GM12878 (cell line): ENCODE results near the gene RILPL2. TPM values are rescaled to one million over a fixed set of nuclear protein-coding genes. Genes with fewer than 3 reads are reported as not detected.
A peak's percentile ranks its signal among the peaks of the same experiment; 100 is the strongest.

Experiments
- ASH2L ChIP-seq: fragments of 300-600, 200-600 bp; sonication (generic); IDR thresholded peaks from 2 replicates; pipeline ENCODE4 v1.6.1; 2017; ENCODE audit warnings: low read depth, mild to moderate bottlenecking, borderline replicate concordance
- CBX5 ChIP-seq: sonication (generic); IDR thresholded peaks from 2 replicates; pipeline ENCODE4 v1.6.1; 2016; ENCODE audit warnings: low read depth, moderate library complexity, mild to moderate bottlenecking, inconsistent platforms
- CTCF ChIP-seq, 3 experiments: IDR thresholded peaks in 2 of 3; conservative IDR thresholded peaks in 1 of 3; 2 replicates each; pipeline ENCODE4 v1.5.1; 2011; ENCODE audit warnings: low read depth in 3 of 3, low read length in 3 of 3, mild to moderate bottlenecking in 3 of 3, control low read depth in 2 of 3, moderate library complexity in 2 of 3, inconsistent platforms in 1 of 3, mixed read lengths in 1 of 3; ENCODE audit not compliant: control insufficient read depth in 2 of 3, insufficient read depth in 1 of 3; ENCODE audit errors: extremely low read depth in 1 of 3
- GABPA ChIP-seq: IDR thresholded peaks from 2 replicates; pipeline ENCODE4 v1.6.1; 2014; ENCODE audit warnings: antibody characterized with exemption, low read depth, mild to moderate bottlenecking, inconsistent platforms
- HDAC2 ChIP-seq: fragments of 200-600 bp; sonication (generic); IDR thresholded peaks from 2 replicates; pipeline ENCODE4 v1.6.1; 2017
- HDAC6 ChIP-seq: fragments of 200-600 bp; sonication (generic); IDR thresholded peaks from one replicate; pipeline ENCODE4 v1.8.0; 2017; ENCODE audit warnings: antibody characterized with exemption; ENCODE audit not compliant: unreplicated experiment
- HDGF ChIP-seq: fragments of 450-650 bp; IDR thresholded peaks from 2 replicates; pipeline ENCODE4 v1.6.1; 2016; ENCODE audit warnings: antibody characterized with exemption
- IKZF2 ChIP-seq, 2 experiments: fragments of 450-650 bp; IDR thresholded peaks; 2 replicates each; pipeline ENCODE4 v1.6.1; 2017; ENCODE audit warnings: mild to moderate bottlenecking in 2 of 2, moderate library complexity in 2 of 2
- MEF2A ChIP-seq: IDR thresholded peaks from 2 replicates; pipeline ENCODE4 v1.6.1; 2011; ENCODE audit warnings: low read depth, mild to moderate bottlenecking, low read length, moderate library complexity; ENCODE audit not compliant: insufficient read depth
- MTA2 ChIP-seq: fragments of 450-650 bp; IDR thresholded peaks from 2 replicates; pipeline ENCODE4 v1.6.1; 2016; ENCODE audit warnings: low read depth, mild to moderate bottlenecking, moderate library complexity
- NFYB ChIP-seq: IDR thresholded peaks from 2 replicates; pipeline ENCODE4 v1.6.1; 2011; ENCODE audit warnings: low read depth, mild to moderate bottlenecking, low read length, improper control_type of control experiment, moderate library complexity; ENCODE audit not compliant: insufficient read depth
- RFX5 ChIP-seq: IDR thresholded peaks from 2 replicates; pipeline ENCODE4 v1.6.1; 2011; ENCODE audit warnings: low read depth, low read length, improper control_type of control experiment
- SMC3 ChIP-seq: IDR thresholded peaks from 2 replicates; pipeline ENCODE4 v1.6.1; 2011; ENCODE audit warnings: low read length, improper control_type of control experiment, borderline replicate concordance
- SREBF2 ChIP-seq: IDR thresholded peaks from 2 replicates; pipeline ENCODE4 v1.6.1; 2012; ENCODE audit warnings: mild to moderate bottlenecking, low read length
- SUPT20H ChIP-seq: IDR thresholded peaks from 2 replicates; pipeline ENCODE4 v1.6.1; 2011; ENCODE audit warnings: low read depth, mild to moderate bottlenecking, low read length, moderate library complexity, borderline replicate concordance; ENCODE audit not compliant: control insufficient read depth
- TCF7 ChIP-seq: IDR thresholded peaks from 2 replicates; pipeline ENCODE4 v1.6.1; 2014; ENCODE audit warnings: antibody characterized with exemption, borderline replicate concordance
- YY1 ChIP-seq: IDR thresholded peaks from 2 replicates; pipeline ENCODE4 v1.6.1; 2011; ENCODE audit warnings: low read depth, mild to moderate bottlenecking, low read length
- ZNF207 ChIP-seq: fragments of 450-650 bp; IDR thresholded peaks from 2 replicates; pipeline ENCODE4 v1.6.1; 2014; ENCODE audit warnings: antibody characterized with exemption, mild to moderate bottlenecking, borderline replicate concordance
- polyA plus RNA-seq, 11 experiments: library from polyadenylated mRNA; depleted of rRNA in 4 of 11; unstranded in 6 of 11; stranded (reverse) in 5 of 11; fragments of >200 nt; fragmentation: Nextera tagmentation in 4 of 11; fragmentation: Illumina TruSeq in 1 of 11; extraction: Ambion mirVana in 4 of 11; extraction: Trizol in 1 of 11; gene quantifications; 1 replicate in 1 of 11; 2 replicates in 10 of 11; pipeline versions ENCODE4 v1.2.1 to v1.2.3, GENCODE V29; 2011 to 2016; ENCODE audit warnings: inconsistent platforms in 2 of 11, missing spikeins in 2 of 11, low read depth in 1 of 11
- total RNA-seq, 4 experiments: library from RNA; depleted of rRNA in 3 of 4; stranded (reverse); fragments of >200 nt in 3 of 4; fragmentation: Illumina TruSeq in 1 of 4; extraction: Trizol in 1 of 4; gene quantifications; 2 replicates each; pipeline versions ENCODE4 v1.2.1 to v1.2.3, GENCODE V29; 2013 to 2021
- TF ChIP-seq, protein P1 (sequence below): IDR thresholded peaks from 2 replicates; pipeline ENCODE4 v1.6.1; 2012; ENCODE audit warnings: improper control_type of control experiment, low read depth, low read length; ENCODE audit not compliant: insufficient replicate concordance
- TF ChIP-seq, protein P2 (sequence below): fragments of 450-650 bp; formaldehyde crosslinking; IDR thresholded peaks from 2 replicates; pipeline ENCODE4 v1.4.0; 2020; ENCODE audit warnings: mild to moderate bottlenecking, moderate library complexity

RILPL2 gene
- total and polyA plus RNA-seq, 10 of the 15 experiments (the other 5 are each of a cell fraction or from before 2014, with no cell fraction given): 3.5 to 38.5 (median 19.7) TPM

GRCh38 chr12:123457980-123458779, 21.7 kb upstream of the RILPL2 start, which contains the start of gene SNRNP35 (continued):
- TF ChIP-seq, protein P1, sequence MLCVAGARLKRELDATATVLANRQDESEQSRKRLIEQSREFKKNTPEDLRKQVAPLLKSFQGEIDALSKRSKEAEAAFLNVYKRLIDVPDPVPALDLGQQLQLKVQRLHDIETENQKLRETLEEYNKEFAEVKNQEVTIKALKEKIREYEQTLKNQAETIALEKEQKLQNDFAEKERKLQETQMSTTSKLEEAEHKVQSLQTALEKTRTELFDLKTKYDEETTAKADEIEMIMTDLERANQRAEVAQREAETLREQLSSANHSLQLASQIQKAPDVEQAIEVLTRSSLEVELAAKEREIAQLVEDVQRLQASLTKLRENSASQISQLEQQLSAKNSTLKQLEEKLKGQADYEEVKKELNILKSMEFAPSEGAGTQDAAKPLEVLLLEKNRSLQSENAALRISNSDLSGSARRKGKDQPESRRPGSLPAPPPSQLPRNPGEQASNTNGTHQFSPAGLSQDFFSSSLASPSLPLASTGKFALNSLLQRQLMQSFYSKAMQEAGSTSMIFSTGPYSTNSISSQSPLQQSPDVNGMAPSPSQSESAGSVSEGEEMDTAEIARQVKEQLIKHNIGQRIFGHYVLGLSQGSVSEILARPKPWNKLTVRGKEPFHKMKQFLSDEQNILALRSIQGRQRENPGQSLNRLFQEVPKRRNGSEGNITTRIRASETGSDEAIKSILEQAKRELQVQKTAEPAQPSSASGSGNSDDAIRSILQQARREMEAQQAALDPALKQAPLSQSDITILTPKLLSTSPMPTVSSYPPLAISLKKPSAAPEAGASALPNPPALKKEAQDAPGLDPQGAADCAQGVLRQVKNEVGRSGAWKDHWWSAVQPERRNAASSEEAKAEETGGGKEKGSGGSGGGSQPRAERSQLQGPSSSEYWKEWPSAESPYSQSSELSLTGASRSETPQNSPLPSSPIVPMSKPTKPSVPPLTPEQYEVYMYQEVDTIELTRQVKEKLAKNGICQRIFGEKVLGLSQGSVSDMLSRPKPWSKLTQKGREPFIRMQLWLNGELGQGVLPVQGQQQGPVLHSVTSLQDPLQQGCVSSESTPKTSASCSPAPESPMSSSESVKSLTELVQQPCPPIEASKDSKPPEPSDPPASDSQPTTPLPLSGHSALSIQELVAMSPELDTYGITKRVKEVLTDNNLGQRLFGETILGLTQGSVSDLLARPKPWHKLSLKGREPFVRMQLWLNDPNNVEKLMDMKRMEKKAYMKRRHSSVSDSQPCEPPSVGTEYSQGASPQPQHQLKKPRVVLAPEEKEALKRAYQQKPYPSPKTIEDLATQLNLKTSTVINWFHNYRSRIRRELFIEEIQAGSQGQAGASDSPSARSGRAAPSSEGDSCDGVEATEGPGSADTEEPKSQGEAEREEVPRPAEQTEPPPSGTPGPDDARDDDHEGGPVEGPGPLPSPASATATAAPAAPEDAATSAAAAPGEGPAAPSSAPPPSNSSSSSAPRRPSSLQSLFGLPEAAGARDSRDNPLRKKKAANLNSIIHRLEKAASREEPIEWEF: no peak
- no peak for TF ChIP-seq NFYB
- no peak for TF ChIP-seq HDAC6
- TF ChIP-seq MTA2: no peak
- TF ChIP-seq CBX5: no peak
- no peak for TF ChIP-seq CTCF (IDR thresholded peaks at IDR 0.05 in 2 of 3, conservative IDR thresholded peaks at IDR 0.05 in 1 of 3; ENCODE audit: control insufficient read depth in 2 of 3, extremely low read depth in 1 of 3, insufficient read depth in 1 of 3, low read depth in 3 of 3, low read length in 3 of 3)
- TF ChIP-seq SMC3: no peak
- no peak for TF ChIP-seq SREBF2
- 0 out of 2 replicates have a peak, but pooled peaks have one; percentile 53 for TF ChIP-seq HDGF
- TF ChIP-seq IKZF2 (IDR thresholded peaks at IDR 0.05): peak in 1 of 2 experiments; percentile 28; a peak in 1 of 4 replicates
- no peak for TF ChIP-seq ZNF207
- no peak for TF ChIP-seq MEF2A
- peak; percentile 97 for TF ChIP-seq YY1
- TF ChIP-seq TCF7: no peak
- no peak for TF ChIP-seq SUPT20H
- TF ChIP-seq ASH2L: no peak
- TF ChIP-seq RFX5: no peak
- TF ChIP-seq, protein P2, sequence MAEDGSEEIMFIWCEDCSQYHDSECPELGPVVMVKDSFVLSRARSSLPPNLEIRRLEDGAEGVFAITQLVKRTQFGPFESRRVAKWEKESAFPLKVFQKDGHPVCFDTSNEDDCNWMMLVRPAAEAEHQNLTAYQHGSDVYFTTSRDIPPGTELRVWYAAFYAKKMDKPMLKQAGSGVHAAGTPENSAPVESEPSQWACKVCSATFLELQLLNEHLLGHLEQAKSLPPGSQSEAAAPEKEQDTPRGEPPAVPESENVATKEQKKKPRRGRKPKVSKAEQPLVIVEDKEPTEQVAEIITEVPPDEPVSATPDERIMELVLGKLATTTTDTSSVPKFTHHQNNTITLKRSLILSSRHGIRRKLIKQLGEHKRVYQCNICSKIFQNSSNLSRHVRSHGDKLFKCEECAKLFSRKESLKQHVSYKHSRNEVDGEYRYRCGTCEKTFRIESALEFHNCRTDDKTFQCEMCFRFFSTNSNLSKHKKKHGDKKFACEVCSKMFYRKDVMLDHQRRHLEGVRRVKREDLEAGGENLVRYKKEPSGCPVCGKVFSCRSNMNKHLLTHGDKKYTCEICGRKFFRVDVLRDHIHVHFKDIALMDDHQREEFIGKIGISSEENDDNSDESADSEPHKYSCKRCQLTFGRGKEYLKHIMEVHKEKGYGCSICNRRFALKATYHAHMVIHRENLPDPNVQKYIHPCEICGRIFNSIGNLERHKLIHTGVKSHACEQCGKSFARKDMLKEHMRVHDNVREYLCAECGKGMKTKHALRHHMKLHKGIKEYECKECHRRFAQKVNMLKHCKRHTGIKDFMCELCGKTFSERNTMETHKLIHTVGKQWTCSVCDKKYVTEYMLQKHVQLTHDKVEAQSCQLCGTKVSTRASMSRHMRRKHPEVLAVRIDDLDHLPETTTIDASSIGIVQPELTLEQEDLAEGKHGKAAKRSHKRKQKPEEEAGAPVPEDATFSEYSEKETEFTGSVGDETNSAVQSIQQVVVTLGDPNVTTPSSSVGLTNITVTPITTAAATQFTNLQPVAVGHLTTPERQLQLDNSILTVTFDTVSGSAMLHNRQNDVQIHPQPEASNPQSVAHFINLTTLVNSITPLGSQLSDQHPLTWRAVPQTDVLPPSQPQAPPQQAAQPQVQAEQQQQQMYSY (CRISPR knock-in tag): no peak
- TF ChIP-seq GABPA: peak; percentile 75
- no peak for TF ChIP-seq HDAC2
